ENCODE data around the gene GPR176.

DNA sequence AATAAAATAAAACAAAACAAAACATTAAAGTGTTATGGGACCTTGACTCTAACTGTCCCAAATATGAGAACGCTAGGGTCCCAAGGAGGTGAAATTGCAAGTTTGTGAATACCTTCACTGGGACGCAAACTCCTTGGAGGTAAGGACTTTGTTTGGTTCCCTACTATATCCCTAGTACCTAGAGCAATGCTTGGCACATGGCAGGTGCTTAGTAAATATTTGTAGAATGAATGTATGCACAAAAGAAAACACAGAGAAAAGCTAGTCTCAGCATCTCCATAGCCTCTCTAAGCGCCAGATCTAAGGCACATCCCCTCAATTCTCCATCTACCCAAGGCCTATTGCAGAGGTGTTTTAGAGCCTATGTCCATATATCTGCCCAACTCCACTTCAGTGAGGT lies 30.5 kb downstream of the GPR176 start:
- TF ChIP-seq CTCF (IDR thresholded peaks at IDR 0.05): no peak
- TF ChIP-seq EP300 (IDR thresholded peaks at IDR 0.05): no peak
- no peak for TF ChIP-seq POLR2A (IDR thresholded peaks at IDR 0.05)

All from ovary (tissue), 3 donors.